ENCODE measurements around the gene TMEM121B.

The TMEM121B gene

DNA sequence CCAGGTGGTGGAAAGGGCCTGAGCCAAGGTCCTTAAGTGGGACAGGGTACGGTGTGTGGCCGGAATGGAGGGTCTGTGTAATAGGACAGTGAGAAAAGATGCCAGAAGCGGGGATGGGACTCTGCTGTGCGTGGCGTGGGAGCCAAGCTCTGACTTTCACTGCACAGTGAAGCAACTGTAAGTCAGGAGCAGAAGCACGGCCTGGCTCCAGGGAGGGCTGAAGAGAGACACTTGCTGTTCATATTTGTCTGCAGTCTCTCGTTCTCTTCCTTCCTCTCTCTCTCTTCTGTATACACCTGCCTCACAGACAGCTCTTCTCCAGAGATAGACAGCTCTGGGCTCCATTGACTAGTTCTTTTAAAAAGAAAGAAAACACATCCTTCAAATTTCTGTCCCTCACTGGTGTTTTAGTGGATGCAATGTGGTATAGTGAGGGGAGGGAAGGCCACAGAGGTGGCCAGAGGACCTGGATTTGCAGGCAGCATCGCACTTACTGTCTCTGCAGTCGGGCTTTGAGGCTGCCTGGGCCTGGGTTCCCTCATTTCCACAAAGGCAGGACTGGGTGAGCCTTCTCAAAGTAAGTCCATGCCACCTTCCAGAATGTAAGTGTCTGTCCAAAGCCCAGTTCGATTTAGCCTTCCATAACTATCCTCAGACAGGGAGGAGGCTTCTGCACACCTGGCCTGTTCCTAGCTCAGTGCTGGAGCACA is 34.2 kb downstream of the TMEM121B start:
- Histone ChIP-seq H3K27me3 (ENCODE audit: insufficient read depth, low read length) (peaks cover 43% of the 10 kb centered on the region), H3K4me3 (ENCODE audit: low read length) (no peak overlapping the region), H3K4me1 (ENCODE audit: insufficient read depth, low read length) (peaks cover 5% of the 10 kb centered on the region; the same call in 1 of the 2 replicates), H3K9ac (ENCODE audit: low read depth, low read length) (no peak overlapping the region), H3K36me3 (ENCODE audit: insufficient read depth, low read length) (no peaks in the 10 kb centered on the region), H3K9me3 (ENCODE audit: insufficient read depth, low read depth, low read length) (no peaks in the 10 kb centered on the region), H3K27ac (ENCODE audit: low read depth, low read length) (no peak overlapping the region)
- WGBS, result 77% methylated on average over 10 of the region's 10 CpGs

- peaks cover 5% of the 10 kb centered on the region; the same call in 1 of the 2 replicates for H3K4me1 ChIP-seq (ENCODE audit: insufficient read depth, low read length)
- 80% methylated on average over 7 of the region's 7 CpGs for WGBS
- H3K9me3 ChIP-seq (ENCODE audit: insufficient read depth, low read depth, low read length), result no peaks in the 10 kb centered on the region
- peaks cover 43% of the 10 kb centered on the region for H3K27me3 ChIP-seq (ENCODE audit: insufficient read depth, low read length)
- H3K9ac ChIP-seq (ENCODE audit: low read depth, low read length), result no peak overlapping the region
- no peak overlapping the region for H3K27ac ChIP-seq (ENCODE audit: low read depth, low read length)
- H3K4me3 ChIP-seq (ENCODE audit: low read length), result peak overlapping the region; percentile 91
- H3K36me3 ChIP-seq (ENCODE audit: insufficient read depth, low read length), result no peaks in the 10 kb centered on the region
Observed at GRCh38 chr22:17086296-17086695, 34.9 kb downstream of the TMEM121B start.

- Histone ChIP-seq H3K27ac (ENCODE audit: low read depth, low read length) (no peak overlapping the region), H3K9me3 (ENCODE audit: insufficient read depth, low read depth, low read length) (no peaks in the 10 kb centered on the region), H3K9ac (ENCODE audit: low read depth, low read length) (peak overlapping the region; percentile 64), H3K4me3 (ENCODE audit: low read length) (peak overlapping the region; percentile 91), H3K36me3 (ENCODE audit: insufficient read depth, low read length) (no peaks in the 10 kb centered on the region), H3K27me3 (ENCODE audit: insufficient read depth, low read length) (peaks cover 43% of the 10 kb centered on the region), H3K4me1 (ENCODE audit: insufficient read depth, low read length) (peaks cover 5% of the 10 kb centered on the region; the same call in 1 of the 2 replicates)
- WGBS, result 3% methylated on average over 91 of the region's 92 CpGs
Observed at GRCh38 chr22:17085277-17086181, 35.6 kb downstream of the TMEM121B start.

DNA sequence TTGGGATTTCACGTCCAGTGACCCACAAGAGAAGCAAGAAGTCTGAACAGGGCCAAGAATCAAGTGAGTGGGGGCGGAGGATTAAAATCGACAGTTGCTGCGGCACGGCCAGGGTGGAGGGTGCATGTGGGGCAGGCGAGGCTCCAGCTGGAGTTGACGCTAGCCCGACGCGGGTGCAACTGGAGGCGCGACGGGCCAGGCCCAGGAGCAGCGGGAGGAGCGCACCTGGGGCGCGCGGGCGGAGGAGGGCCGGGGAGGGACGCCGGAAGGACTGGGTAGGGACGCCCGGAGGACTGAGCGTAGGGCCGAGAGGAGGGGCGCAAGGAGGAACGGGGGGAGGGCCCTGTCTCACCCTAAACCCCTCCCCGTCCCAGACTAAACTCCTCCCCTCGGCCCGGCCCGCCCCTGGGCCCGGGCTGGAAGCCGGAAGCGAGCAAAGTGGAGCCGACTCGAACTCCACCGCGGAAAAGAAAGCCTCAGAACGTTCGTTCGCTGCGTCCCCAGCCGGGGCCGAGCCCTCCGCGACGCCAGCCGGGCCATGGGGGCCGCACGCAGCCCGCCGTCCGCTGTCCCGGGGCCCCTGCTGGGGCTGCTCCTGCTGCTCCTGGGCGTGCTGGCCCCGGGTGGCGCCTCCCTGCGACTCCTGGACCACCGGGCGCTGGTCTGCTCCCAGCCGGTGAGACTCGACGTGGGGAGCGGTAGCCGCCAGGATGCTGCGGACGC is 36.4 kb downstream of the TMEM121B start, which contains the start of gene IL17RA:
TSS of gene IL17RA (plus strand) at position 447 of the 723 bp plus-strand sequence. CDS start at position 539, 92 bp downstream.
- WGBS, result 2% methylated on average over 67 of the region's 68 CpGs
- H3K4me3 ChIP-seq (ENCODE audit: low read length), result peak within 1 kb of the TSS; percentile 91
- no peaks in the 10 kb centered on the region for H3K9me3 ChIP-seq (ENCODE audit: insufficient read depth, low read depth, low read length)
- no peaks in the 10 kb centered on the region for H3K36me3 ChIP-seq (ENCODE audit: insufficient read depth, low read length)
- no peak within 1 kb of the TSS for H3K27ac ChIP-seq (ENCODE audit: low read depth, low read length)
- peaks cover 43% of the 10 kb centered on the region for H3K27me3 ChIP-seq (ENCODE audit: insufficient read depth, low read length)
- H3K9ac ChIP-seq (ENCODE audit: low read depth, low read length), result peak within 1 kb of the TSS; percentile 64
- peaks cover 5% of the 10 kb centered on the region; the same call in 1 of the 2 replicates for H3K4me1 ChIP-seq (ENCODE audit: insufficient read depth, low read length)

GRCh38 chr22:17083811-17084441 is 37.2 kb downstream of the TMEM121B start:
- Histone ChIP-seq H3K4me1 (ENCODE audit: insufficient read depth, low read length) (0 out of 2 replicates have a peak, but pooled peaks cover 5% of the 10 kb centered on the region), H3K9ac (ENCODE audit: low read depth, low read length) (no peak overlapping the region)

DNA sequence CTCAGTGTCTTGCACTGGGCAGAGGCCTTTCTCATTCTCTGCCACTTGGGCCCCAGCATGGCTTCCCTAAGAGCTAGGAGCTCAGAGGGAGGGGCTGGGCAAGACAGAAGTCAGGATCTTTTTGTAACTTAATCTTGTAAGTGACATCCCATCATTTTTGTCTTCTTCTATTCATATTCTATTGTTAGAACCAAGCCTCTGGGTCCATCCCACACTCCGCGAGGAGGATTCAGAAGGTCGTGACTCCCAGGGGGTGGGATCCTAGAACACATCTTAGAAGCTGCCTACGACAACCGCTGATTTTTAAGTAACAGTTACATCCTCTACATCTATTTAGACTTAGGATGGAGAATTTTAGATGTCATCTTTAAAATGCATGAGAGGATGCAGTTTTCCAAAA is 37.9 kb downstream of the TMEM121B start:
- Histone ChIP-seq H3K27ac (ENCODE audit: low read depth, low read length) (no peak overlapping the region), H3K36me3 (ENCODE audit: insufficient read depth, low read length) (no peaks in the 10 kb centered on the region), H3K27me3 (ENCODE audit: insufficient read depth, low read length) (peaks cover 43% of the 10 kb centered on the region), H3K9me3 (ENCODE audit: insufficient read depth, low read depth, low read length) (no peaks in the 10 kb centered on the region), H3K4me1 (ENCODE audit: insufficient read depth, low read length) (0 out of 2 replicates have a peak, but pooled peaks cover 5% of the 10 kb centered on the region), H3K9ac (ENCODE audit: low read depth, low read length) (no peak overlapping the region), H3K4me3 (ENCODE audit: low read length) (no peak overlapping the region)
- 93% methylated on average over 3 of the region's 5 CpGs for WGBS

More at GRCh38 chr22:17083811-17084441, 37.2 kb downstream of the TMEM121B start:
- Histone ChIP-seq H3K36me3 (ENCODE audit: insufficient read depth, low read length) (no peaks in the 10 kb centered on the region), H3K9me3 (ENCODE audit: insufficient read depth, low read depth, low read length) (no peaks in the 10 kb centered on the region), H3K27ac (ENCODE audit: low read depth, low read length) (no peak overlapping the region), H3K27me3 (ENCODE audit: insufficient read depth, low read length) (peaks cover 43% of the 10 kb centered on the region), H3K4me3 (ENCODE audit: low read length) (peak overlapping the region; percentile 91)
- WGBS, result 90% methylated on average over 33 of the region's 33 CpGs

GRCh38 chr22:17079572-17079971 is 41.6 kb downstream of the TMEM121B start:
- 94% methylated on average over 4 of the region's 4 CpGs for WGBS
- no peaks in the 10 kb centered on the region for H3K4me1 ChIP-seq (ENCODE audit: insufficient read depth, low read length)
- H3K27ac ChIP-seq (ENCODE audit: low read depth, low read length), result no peak overlapping the region
- H3K9ac ChIP-seq (ENCODE audit: low read depth, low read length), result no peak overlapping the region
- H3K36me3 ChIP-seq (ENCODE audit: insufficient read depth, low read length), result no peaks in the 10 kb centered on the region
- H3K9me3 ChIP-seq (ENCODE audit: insufficient read depth, low read depth, low read length), result no peaks in the 10 kb centered on the region
- no peak overlapping the region for H3K4me3 ChIP-seq (ENCODE audit: low read length)
- peaks cover 11% of the 10 kb centered on the region; the same call in 1 of the 2 replicates for H3K27me3 ChIP-seq (ENCODE audit: insufficient read depth, low read length)

DNA sequence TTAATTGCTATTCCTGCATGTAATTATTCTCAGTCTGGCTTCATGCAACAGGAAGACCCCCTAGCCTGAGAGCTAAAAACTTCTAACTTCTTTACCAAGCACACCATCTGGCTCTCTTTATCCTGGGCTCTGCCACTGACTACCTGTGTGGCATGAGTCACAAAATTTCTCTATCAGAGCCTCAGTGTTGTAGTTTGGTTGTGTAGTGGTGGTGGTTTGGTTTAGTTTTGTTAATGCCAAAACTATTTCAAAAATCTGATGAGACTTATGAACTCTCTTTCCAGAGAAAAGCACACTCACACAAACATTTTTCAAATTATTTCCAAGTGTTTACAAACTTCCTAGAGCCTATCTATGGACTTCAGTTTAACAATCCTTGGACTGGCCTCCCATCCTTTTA is 43.9 kb downstream of the TMEM121B start:
- Histone ChIP-seq H3K4me1 (ENCODE audit: insufficient read depth, low read length) (no peaks in the 10 kb centered on the region), H3K27ac (ENCODE audit: low read depth, low read length) (no peak overlapping the region), H3K4me3 (ENCODE audit: low read length) (no peak overlapping the region), H3K9me3 (ENCODE audit: insufficient read depth, low read depth, low read length) (no peaks in the 10 kb centered on the region), H3K9ac (ENCODE audit: low read depth, low read length) (no peak overlapping the region), H3K36me3 (ENCODE audit: insufficient read depth, low read length) (no peaks in the 10 kb centered on the region), H3K27me3 (ENCODE audit: insufficient read depth, low read length) (no peaks in the 10 kb centered on the region)

DNA sequence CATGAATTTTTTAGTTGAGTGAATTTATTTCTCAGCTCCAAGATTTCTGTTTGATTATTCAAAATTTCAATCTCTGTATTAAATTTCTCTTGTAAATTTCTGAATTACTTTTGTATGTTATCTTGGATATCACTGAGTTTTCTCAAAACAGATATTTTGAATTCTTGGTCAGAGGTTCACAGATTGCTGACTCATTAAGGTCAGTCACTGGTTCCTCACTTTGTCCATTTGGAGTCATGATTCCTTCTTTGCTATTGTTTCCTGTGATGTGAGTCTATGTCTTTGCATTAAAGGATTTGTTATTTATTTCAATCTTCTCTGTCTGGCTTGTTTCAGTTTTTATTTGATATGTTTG is 46.5 kb downstream of the TMEM121B start:
- H3K4me3 ChIP-seq (ENCODE audit: low read length), result no peak overlapping the region
- no peak overlapping the region; the same call in 1 of the 2 replicates for H3K9ac ChIP-seq (ENCODE audit: low read depth, low read length)
- H3K36me3 ChIP-seq (ENCODE audit: insufficient read depth, low read length), result no peaks in the 10 kb centered on the region
- H3K27me3 ChIP-seq (ENCODE audit: insufficient read depth, low read length), result no peaks in the 10 kb centered on the region
- H3K9me3 ChIP-seq (ENCODE audit: insufficient read depth, low read depth, low read length), result no peaks in the 10 kb centered on the region
- H3K4me1 ChIP-seq (ENCODE audit: insufficient read depth, low read length), result no peaks in the 10 kb centered on the region
- H3K27ac ChIP-seq (ENCODE audit: low read depth, low read length), result no peak overlapping the region

DNA sequence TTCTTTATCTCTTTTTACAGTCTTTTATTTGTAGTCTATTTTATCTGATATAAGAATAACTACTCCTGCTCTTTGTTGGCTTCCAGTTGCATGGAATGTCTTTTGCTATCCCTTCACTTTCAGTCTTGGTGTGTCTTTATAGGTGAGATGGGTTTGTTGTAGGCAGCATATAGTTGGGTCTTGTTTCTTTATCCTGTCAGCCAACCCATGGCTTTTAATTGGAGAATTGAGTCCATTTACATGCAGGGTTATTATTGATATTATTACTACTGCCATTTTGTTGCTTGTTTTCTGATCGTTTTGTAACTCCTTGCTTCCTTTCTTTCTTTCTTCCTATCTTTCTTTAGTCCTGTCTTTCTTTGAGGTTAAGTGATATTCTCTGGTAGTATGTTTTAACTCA is 48.3 kb downstream of the TMEM121B start:
- H3K9ac ChIP-seq (ENCODE audit: low read depth, low read length), result no peak overlapping the region
- H3K9me3 ChIP-seq (ENCODE audit: insufficient read depth, low read depth, low read length), result no peaks in the 10 kb centered on the region
- no peaks in the 10 kb centered on the region for H3K27me3 ChIP-seq (ENCODE audit: insufficient read depth, low read length)
- no peak overlapping the region for H3K4me3 ChIP-seq (ENCODE audit: low read length)
- H3K27ac ChIP-seq (ENCODE audit: low read depth, low read length), result no peak overlapping the region
- H3K36me3 ChIP-seq (ENCODE audit: insufficient read depth, low read length), result no peaks in the 10 kb centered on the region
- no CpG with 5 or more reads among the region's 1 CpG for WGBS
- no peaks in the 10 kb centered on the region for H3K4me1 ChIP-seq (ENCODE audit: insufficient read depth, low read length)

Data from HUES64 (cell line).